Testis (tissue), 2 donors: ENCODE data around the gene CDH11.

Experiments used
- POLR2A ChIP-seq: fragments of 450-650 bp; IDR thresholded peaks from one replicate; pipeline ENCODE4 v1.6.1; 2017; ENCODE audit warnings: antibody characterized with exemption, mild to moderate bottlenecking, moderate library complexity
- TF ChIP-seq, protein P1 (sequence below), 3 experiments: fragments of 450-650 bp in 2 of 3; fragments of 200-600 bp in 1 of 3; sonication (generic) in 1 of 3; IDR thresholded peaks; one replicate each; pipeline ENCODE4 v1.5.1; 2016 to 2019; ENCODE audit warnings: antibody characterized with exemption in 3 of 3, mild to moderate bottlenecking in 2 of 3, moderate library complexity in 1 of 3

DNA sequence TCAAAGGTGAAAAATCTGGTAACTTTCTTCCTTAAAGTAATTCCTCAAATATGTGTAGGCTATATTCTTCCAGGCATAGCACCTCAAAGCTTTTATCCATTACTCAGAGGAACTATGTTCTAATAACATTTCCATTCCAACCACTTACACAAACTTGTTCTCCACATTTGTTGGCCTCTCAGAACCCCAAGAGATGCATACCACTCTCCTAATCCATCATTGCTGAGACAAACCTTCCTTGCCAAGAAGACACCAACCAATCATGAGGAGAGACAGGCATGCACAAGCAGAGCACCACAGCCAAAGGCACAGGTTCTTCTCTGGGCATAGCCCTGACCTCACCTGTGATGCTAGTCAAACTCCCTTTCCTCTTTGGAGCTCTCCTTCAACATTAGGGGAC is 20.9 kb downstream of the CDH11 start:
- no peak for TF ChIP-seq POLR2A
- TF ChIP-seq, protein P1, sequence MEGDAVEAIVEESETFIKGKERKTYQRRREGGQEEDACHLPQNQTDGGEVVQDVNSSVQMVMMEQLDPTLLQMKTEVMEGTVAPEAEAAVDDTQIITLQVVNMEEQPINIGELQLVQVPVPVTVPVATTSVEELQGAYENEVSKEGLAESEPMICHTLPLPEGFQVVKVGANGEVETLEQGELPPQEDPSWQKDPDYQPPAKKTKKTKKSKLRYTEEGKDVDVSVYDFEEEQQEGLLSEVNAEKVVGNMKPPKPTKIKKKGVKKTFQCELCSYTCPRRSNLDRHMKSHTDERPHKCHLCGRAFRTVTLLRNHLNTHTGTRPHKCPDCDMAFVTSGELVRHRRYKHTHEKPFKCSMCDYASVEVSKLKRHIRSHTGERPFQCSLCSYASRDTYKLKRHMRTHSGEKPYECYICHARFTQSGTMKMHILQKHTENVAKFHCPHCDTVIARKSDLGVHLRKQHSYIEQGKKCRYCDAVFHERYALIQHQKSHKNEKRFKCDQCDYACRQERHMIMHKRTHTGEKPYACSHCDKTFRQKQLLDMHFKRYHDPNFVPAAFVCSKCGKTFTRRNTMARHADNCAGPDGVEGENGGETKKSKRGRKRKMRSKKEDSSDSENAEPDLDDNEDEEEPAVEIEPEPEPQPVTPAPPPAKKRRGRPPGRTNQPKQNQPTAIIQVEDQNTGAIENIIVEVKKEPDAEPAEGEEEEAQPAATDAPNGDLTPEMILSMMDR (IDR thresholded peaks at IDR 0.05): no peak
